HG03571 (cell line): ENCODE results near the gene TNNT3.
"Not testable (repeated sequence)": the region's sequence is repeated elsewhere in the genome, so short reads cannot be mapped to it uniquely, and the experiment has no call there.

Experiments used
- ATAC-seq: cut with Tn5 transposase; IDR thresholded peaks from one replicate; pipeline ENCODE4 v1.9.1; 2021; ENCODE audit not compliant: unreplicated experiment

TNNT3 gene

GRCh38 chr11:1919391-1920127 lies at the start of gene TNNT3:
Gene TNNT3, plus strand, starts transcription at chr11:1919703. Its CDS starts 3,172 bp downstream, at chr11:1922875.
- ATAC-seq, result no peak

GRCh38 chr11:1870326-1870696 lies 49.2 kb upstream of the TNNT3 start:
- no peak for ATAC-seq

GRCh38 chr11:1870721-1871466 lies 48.6 kb upstream of the TNNT3 start:
- ATAC-seq, result no peak

GRCh38 chr11:1871531-1871930 lies 48.0 kb upstream of the TNNT3 start:
- no peak for ATAC-seq

- ATAC-seq, result no peak
These were observed 47.1 kb upstream of the TNNT3 start for GRCh38 chr11:1872267-1872985.

- no peak for ATAC-seq
These were observed 46.3 kb upstream of the TNNT3 start for GRCh38 chr11:1873048-1873812.

- not testable (repeated sequence) for ATAC-seq
These were observed 45.7 kb upstream of the TNNT3 start for GRCh38 chr11:1873813-1874150.

GRCh38 chr11:1874441-1875092 lies 44.9 kb upstream of the TNNT3 start:
- not testable (repeated sequence) for ATAC-seq

- no peak for ATAC-seq
These were observed 44.2 kb upstream of the TNNT3 start for GRCh38 chr11:1875093-1875850.

- not testable (repeated sequence) for ATAC-seq
These were observed 43.6 kb upstream of the TNNT3 start for GRCh38 chr11:1875851-1876301.

GRCh38 chr11:1876361-1877063 lies 43.0 kb upstream of the TNNT3 start:
- ATAC-seq, result no peak

GRCh38 chr11:1877211-1878136 lies 42.0 kb upstream of the TNNT3 start:
- ATAC-seq, result no peak

- ATAC-seq, result no peak
These were observed 41.1 kb upstream of the TNNT3 start for GRCh38 chr11:1878137-1879031.

- ATAC-seq, result no peak
These were observed 40.1 kb upstream of the TNNT3 start for GRCh38 chr11:1879342-1879940.

GRCh38 chr11:1879941-1880720 lies 39.4 kb upstream of the TNNT3 start:
- ATAC-seq, result no peak
